Activated B cell treated with CpG ODN at 0.5 μM for 24 hours (primary cell): ENCODE results near the gene PFKFB4. TPM values are rescaled to one million over a fixed set of nuclear protein-coding genes. Genes with fewer than 3 reads are reported as not detected.

Source experiments
- ATAC-seq: fragments of 200-7000 bp; cut with Tn5 transposase; one replicate; pipeline ENCODE4 v1.10.0; 2021; ENCODE audit warnings: low read depth, mild to moderate bottlenecking, moderate library complexity
- CTCF ChIA-PET: fragments of 350-600 bp; sonication (Branson Sonifier 250); formaldehyde crosslinking; loops from one replicate; lab custom pipeline; 2021; ENCODE audit warnings: antibody characterized with exemption; lab: Charles Lee
- POLR2A ChIA-PET: fragments of 350-600 bp; sonication (Branson Sonifier 250); formaldehyde crosslinking; loops from one replicate; lab custom pipeline; 2021; ENCODE audit warnings: antibody characterized with exemption; lab: Charles Lee
- DNase-seq: peaks from one replicate; pipeline ENCODE4 v3.0.0; 2022
- H3K27ac Mint-ChIP-seq: one replicate; pipeline ENCODE4 v1.8.0; 2020; ENCODE audit warnings: mixed read lengths
- H3K27me3 Mint-ChIP-seq: one replicate; pipeline ENCODE4 v1.8.0; 2021; ENCODE audit warnings: mixed read lengths
- H3K36me3 Mint-ChIP-seq: one replicate; pipeline ENCODE4 v1.8.0; 2021; ENCODE audit warnings: low read depth, mixed read lengths
- H3K4me1 Mint-ChIP-seq: one replicate; pipeline ENCODE4 v1.8.0; 2021; ENCODE audit warnings: mixed read lengths
- H3K4me3 Mint-ChIP-seq: one replicate; pipeline ENCODE4 v1.8.0; 2020; ENCODE audit warnings: mild to moderate bottlenecking, mixed read lengths
- H3K9me3 Mint-ChIP-seq: one replicate; pipeline ENCODE4 v1.8.0; 2020; ENCODE audit warnings: mixed read lengths
- CTCF ChIP-seq: fragments of 200-600 bp; IDR thresholded peaks from one replicate; pipeline ENCODE4 v1.8.0; 2022; ENCODE audit warnings: antibody characterized with exemption, mild to moderate bottlenecking
- intact Hi-C: fragments of 100-400 bp; cut with micrococcal nuclease; formaldehyde crosslinking; loops from one replicate; pipeline ENCODE4 v1.15.1; 2024
- total RNA-seq: library from RNA; stranded (reverse); gene quantifications from 2 replicates; pipeline ENCODE4 v1.2.3, GENCODE V29; 2022

Gene PFKFB4
- total RNA-seq, 1 donor from 2014 or later = 3.2 TPM

GRCh38 chr3:48599077-48599501 lies 42.5 kb upstream of the PFKFB4 start:
- no peak for TF ChIP-seq CTCF
- CTCF ChIA-PET = no interaction called here
- no peak overlapping the region for H3K27ac Mint-ChIP-seq

GRCh38 chr3:48598323-48599076 lies 41.9 kb upstream of the PFKFB4 start:
- peaks cover 60% of the 10 kb centered on the region for H3K36me3 Mint-ChIP-seq
- POLR2A ChIA-PET = no interaction called here

More at GRCh38 chr3:48599077-48599501, 42.5 kb upstream of the PFKFB4 start:
- no peak overlapping the region for H3K4me3 Mint-ChIP-seq
- no peaks in the 10 kb centered on the region for H3K9me3 Mint-ChIP-seq
- ATAC-seq (no peak), DNase-seq (no peak)
- POLR2A ChIA-PET = no interaction called here
- peaks cover 66% of the 10 kb centered on the region for H3K36me3 Mint-ChIP-seq
- intact Hi-C loops = no loop called here
- H3K4me1 Mint-ChIP-seq = peaks cover 14% of the 10 kb centered on the region
- peaks cover 5% of the 10 kb centered on the region for H3K27me3 Mint-ChIP-seq

GRCh38 chr3:48597408-48597800 lies 40.8 kb upstream of the PFKFB4 start:
- POLR2A ChIA-PET = no interaction called here
- Mint-ChIP-seq H3K4me1 (peaks cover 14% of the 10 kb centered on the region), H3K27ac (no peak overlapping the region), H3K27me3 (peaks cover 18% of the 10 kb centered on the region), H3K9me3 (no peaks in the 10 kb centered on the region), H3K4me3 (no peak overlapping the region), H3K36me3 (peaks cover 50% of the 10 kb centered on the region)
- DNase-seq (no peak), ATAC-seq (no peak)
- TF ChIP-seq CTCF = no peak
- CTCF ChIA-PET = no interaction called here
- intact Hi-C loops = no loop called here

More at GRCh38 chr3:48598323-48599076, 41.9 kb upstream of the PFKFB4 start:
- CTCF ChIA-PET = no interaction called here
- H3K4me1 Mint-ChIP-seq = peaks cover 14% of the 10 kb centered on the region
- peaks cover 9% of the 10 kb centered on the region for H3K27me3 Mint-ChIP-seq
- no peaks in the 10 kb centered on the region for H3K9me3 Mint-ChIP-seq
- no peak for TF ChIP-seq CTCF
- DNase-seq (no peak), ATAC-seq (no peak)
- H3K27ac Mint-ChIP-seq = no peak overlapping the region
- H3K4me3 Mint-ChIP-seq = no peak overlapping the region
- intact Hi-C loops = no loop called here

- Mint-ChIP-seq H3K27ac (no peak overlapping the region), H3K27me3 (peaks cover 18% of the 10 kb centered on the region), H3K4me1 (peaks cover 14% of the 10 kb centered on the region), H3K36me3 (peaks cover 45% of the 10 kb centered on the region), H3K4me3 (no peak overlapping the region), H3K9me3 (no peaks in the 10 kb centered on the region)
- CTCF ChIA-PET = no interaction called here
- intact Hi-C loops = no loop called here
- POLR2A ChIA-PET = no interaction called here
- no peak for DNase-seq
- ATAC-seq = no peak
- TF ChIP-seq CTCF = no peak
These were observed 40.2 kb upstream of the PFKFB4 start for GRCh38 chr3:48596676-48597407.

GRCh38 chr3:48596157-48596556 lies 39.6 kb upstream of the PFKFB4 start:
- Mint-ChIP-seq H3K4me3 (no peak overlapping the region), H3K36me3 (peaks cover 38% of the 10 kb centered on the region), H3K27me3 (peaks cover 18% of the 10 kb centered on the region), H3K4me1 (peaks cover 14% of the 10 kb centered on the region), H3K27ac (no peak overlapping the region), H3K9me3 (no peaks in the 10 kb centered on the region)
- POLR2A ChIA-PET = no interaction called here
- CTCF ChIA-PET = no interaction called here
- no peak for TF ChIP-seq CTCF
- intact Hi-C loops = no loop called here
- DNase-seq = no peak
- ATAC-seq = no peak
